Neural progenitor cell (in vitro differentiated cells): Measurements from ENCODE around the gene VPS13D. TPM values are rescaled to one million over a fixed set of nuclear protein-coding genes. Genes with fewer than 3 reads are reported as not detected.
A peak's percentile ranks its signal among the peaks of the same experiment; 100 is the strongest.

Experiments
- DNase-seq: peaks from one replicate; pipeline ENCODE4 v3.0.0-alpha.2; 2016; ENCODE audit warnings: low spot score
- H2AFZ ChIP-seq: fragments of 200-600 bp; sonication (generic); replicated peaks from 2 replicates; pipeline ENCODE4 v1.6.1; 2016; ENCODE audit warnings: antibody characterized with exemption
- H3F3A ChIP-seq: fragments of 200-600 bp; sonication (generic); 2 replicates; pipeline ENCODE4 v1.6.1; 2016; ENCODE audit warnings: antibody characterized with exemption, low read depth
- H3K27ac ChIP-seq: fragments of 200-600 bp; sonication (generic); 2 replicates; pipeline ENCODE4 v1.5.1; 2016; ENCODE audit warnings: mild to moderate bottlenecking
- H3K27me3 ChIP-seq: fragments of 200-600 bp; sonication (generic); 2 replicates; pipeline ENCODE4 v1.6.1; 2016; ENCODE audit warnings: mild to moderate bottlenecking, moderate library complexity
- H3K36me3 ChIP-seq: fragments of 200-600 bp; sonication (generic); 2 replicates; pipeline ENCODE4 v1.5.1; 2016
- H3K4me1 ChIP-seq: fragments of 200-600 bp; sonication (generic); 2 replicates; pipeline ENCODE4 v1.6.1; 2016; ENCODE audit warnings: mixed run types
- H3K4me2 ChIP-seq: fragments of 200-600 bp; sonication (generic); 2 replicates; pipeline ENCODE4 v1.6.1; 2016
- H3K4me3 ChIP-seq: fragments of 200-600 bp; sonication (generic); 2 replicates; pipeline ENCODE4 v1.5.1; 2016
- H3K79me2 ChIP-seq: fragments of 200-600 bp; sonication (generic); 2 replicates; pipeline ENCODE4 v1.6.1; 2016; ENCODE audit warnings: low read depth
- H3K9ac ChIP-seq: fragments of 200-600 bp; sonication (generic); 2 replicates; pipeline ENCODE4 v1.6.1; 2016
- H3K9me3 ChIP-seq: fragments of 200-600 bp; sonication (generic); 2 replicates; pipeline ENCODE4 v1.5.1; 2016; ENCODE audit warnings: low read depth
- H4K20me1 ChIP-seq: fragments of 200-600 bp; sonication (generic); 2 replicates; pipeline ENCODE4 v1.6.1; 2016; ENCODE audit warnings: low read depth
- H3K27ac Mint-ChIP-seq: 3 replicates; pipeline ENCODE4 v1.8.0; 2021; ENCODE audit warnings: mixed read lengths
- H3K27me3 Mint-ChIP-seq: 2 replicates; pipeline ENCODE4 v1.8.0; 2022; ENCODE audit warnings: low read depth, mild to moderate bottlenecking, inconsistent platforms, moderate library complexity, mixed read lengths; ENCODE audit not compliant: insufficient read depth
- H3K36me3 Mint-ChIP-seq: 3 replicates; pipeline ENCODE4 v1.8.0; 2021; ENCODE audit warnings: mixed read lengths
- H3K4me1 Mint-ChIP-seq: 3 replicates; pipeline ENCODE4 v1.8.0; 2021; ENCODE audit warnings: mixed read lengths
- H3K4me3 Mint-ChIP-seq: 3 replicates; pipeline ENCODE4 v1.8.0; 2021; ENCODE audit warnings: mild to moderate bottlenecking, moderate library complexity, mixed read lengths
- H3K9me3 Mint-ChIP-seq: 3 replicates; pipeline ENCODE4 v1.8.0; 2020; ENCODE audit warnings: mixed read lengths
- CTCF ChIP-seq: fragments of 200-600 bp; sonication (generic); IDR thresholded peaks from 2 replicates; pipeline ENCODE4 v1.5.1; 2017; ENCODE audit warnings: antibody characterized with exemption, mild to moderate bottlenecking
- EZH2 ChIP-seq: fragments of 200-600 bp; sonication (generic); IDR thresholded peaks from 2 replicates; pipeline ENCODE4 v1.6.1; 2017; ENCODE audit warnings: antibody characterized with exemption, mild to moderate bottlenecking, moderate library complexity
- EZH2phosphoT487 ChIP-seq: fragments of 200-600 bp; sonication (generic); IDR thresholded peaks from 2 replicates; pipeline ENCODE4 v1.6.1; 2017; ENCODE audit warnings: antibody characterized with exemption
- total RNA-seq: library from RNA; depleted of rRNA; stranded (reverse); fragments of >200 nt; gene quantifications from 2 replicates; pipeline ENCODE4 v1.2.3, GENCODE V29; 2015; ENCODE audit warnings: low replicate concordance

VPS13D gene
- total RNA-seq, 1 donor from 2014 or later, result 16.4 TPM

DNA sequence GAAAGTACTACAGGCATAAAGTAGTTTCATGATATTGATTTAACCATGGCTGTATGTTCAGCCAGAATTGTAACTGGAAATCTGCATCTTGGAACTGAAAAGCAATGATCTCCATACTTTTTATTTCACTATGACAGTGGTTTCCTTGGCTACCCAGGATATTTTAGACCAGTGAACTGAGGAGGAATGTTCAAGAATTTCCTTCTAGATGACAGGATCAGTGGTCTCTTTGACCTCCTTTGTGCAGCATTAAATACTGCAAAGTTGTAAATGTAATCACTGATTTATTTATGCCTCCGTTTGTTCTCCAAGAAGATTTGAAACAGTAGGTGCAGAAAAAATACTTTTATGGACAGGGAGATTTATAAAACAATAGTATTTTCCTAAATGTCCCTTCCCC is 39.5 kb downstream of the VPS13D start:
- H3K4me1 ChIP-seq, result no peaks in the 10 kb centered on the region
- no peak overlapping the region for H3K9ac ChIP-seq
- no peaks in the 10 kb centered on the region for H3K27me3 ChIP-seq
- Mint-ChIP-seq H3K4me3 (no peak overlapping the region), H3K4me1 (no peaks in the 10 kb centered on the region), H3K27me3 (no peaks in the 10 kb centered on the region), H3K27ac (no peak overlapping the region), H3K36me3 (peaks cover 26% of the 10 kb centered on the region), H3K9me3 (no peaks in the 10 kb centered on the region)
- H2AFZ ChIP-seq, result no peak overlapping the region
- no peaks in the 10 kb centered on the region for H3K79me2 ChIP-seq
- H3F3A ChIP-seq, result no peaks in the 10 kb centered on the region
- H3K36me3 ChIP-seq, result no peaks in the 10 kb centered on the region
- DNase-seq, result no peak
- H3K4me3 ChIP-seq, result no peak overlapping the region
- H3K9me3 ChIP-seq, result no peaks in the 10 kb centered on the region
- TF ChIP-seq CTCF (no peak), EZH2phosphoT487 (no peak), EZH2 (no peak)
- H4K20me1 ChIP-seq, result no peaks in the 10 kb centered on the region
- H3K27ac ChIP-seq, result no peak overlapping the region
- H3K4me2 ChIP-seq, result no peak overlapping the region

DNA sequence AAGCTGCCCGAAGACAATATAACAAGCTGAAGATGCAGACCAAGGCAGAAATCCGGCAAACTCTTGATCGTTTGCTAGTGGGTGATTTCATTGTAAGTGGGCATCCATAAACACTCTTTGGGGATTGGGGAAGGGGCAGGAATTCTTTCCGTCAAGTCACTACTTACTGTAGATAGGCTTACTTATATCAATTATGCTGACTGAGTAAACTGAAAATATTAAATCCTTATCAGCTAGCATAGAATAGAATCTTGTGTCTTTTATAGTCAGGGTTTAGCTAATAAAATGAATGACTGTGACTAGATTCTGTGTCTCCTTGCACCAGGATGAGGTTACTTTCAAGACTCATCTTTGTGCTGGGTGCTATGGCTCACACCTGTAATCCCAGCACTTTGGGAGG is 41.2 kb downstream of the VPS13D start:
- Mint-ChIP-seq H3K4me1 (no peaks in the 10 kb centered on the region), H3K4me3 (no peak overlapping the region), H3K27ac (no peak overlapping the region), H3K27me3 (no peaks in the 10 kb centered on the region), H3K36me3 (peaks cover 18% of the 10 kb centered on the region), H3K9me3 (no peaks in the 10 kb centered on the region)
- Histone ChIP-seq H3K27me3 (no peaks in the 10 kb centered on the region), H3K9me3 (no peaks in the 10 kb centered on the region), H3K4me3 (no peak overlapping the region), H3K4me2 (no peak overlapping the region), H4K20me1 (no peaks in the 10 kb centered on the region), H3F3A (peaks cover 5% of the 10 kb centered on the region), H3K4me1 (peaks cover 2% of the 10 kb centered on the region), H3K79me2 (no peaks in the 10 kb centered on the region), H3K27ac (no peak overlapping the region), H3K36me3 (no peaks in the 10 kb centered on the region), H2AFZ (no peak overlapping the region), H3K9ac (no peak overlapping the region)
- TF ChIP-seq CTCF, result no peak
- no peak for TF ChIP-seq EZH2
- TF ChIP-seq EZH2phosphoT487, result no peak
- no peak for DNase-seq

- Mint-ChIP-seq H3K36me3 (peaks cover 25% of the 10 kb centered on the region), H3K9me3 (no peaks in the 10 kb centered on the region), H3K27me3 (no peaks in the 10 kb centered on the region), H3K4me1 (no peaks in the 10 kb centered on the region), H3K27ac (no peak overlapping the region), H3K4me3 (no peak overlapping the region)
- H3K79me2 ChIP-seq, result no peaks in the 10 kb centered on the region
- TF ChIP-seq CTCF (no peak), EZH2 (no peak), EZH2phosphoT487 (no peak)
- no peaks in the 10 kb centered on the region for H3K27me3 ChIP-seq
- peaks cover 3% of the 10 kb centered on the region for H3K4me1 ChIP-seq
- no peak for DNase-seq
- H3F3A ChIP-seq, result peaks cover 6% of the 10 kb centered on the region
- no peaks in the 10 kb centered on the region for H3K9me3 ChIP-seq
- H3K36me3 ChIP-seq, result peaks cover 5% of the 10 kb centered on the region
- H4K20me1 ChIP-seq, result peaks cover 5% of the 10 kb centered on the region
- no peak overlapping the region for H3K9ac ChIP-seq
- H3K4me3 ChIP-seq, result no peak overlapping the region
- H3K27ac ChIP-seq, result no peak overlapping the region
- no peak overlapping the region for H2AFZ ChIP-seq
- no peak overlapping the region for H3K4me2 ChIP-seq
These were observed 42.9 kb downstream of the VPS13D start for GRCh38 chr1:12272770-12273169.

GRCh38 chr1:12275370-12275769 is 45.5 kb downstream of the VPS13D start:
- Histone ChIP-seq H3K9me3 (no peaks in the 10 kb centered on the region), H3K79me2 (no peaks in the 10 kb centered on the region), H4K20me1 (peaks cover 5% of the 10 kb centered on the region), H3K4me1 (peaks cover 3% of the 10 kb centered on the region), H2AFZ (no peak overlapping the region), H3K4me3 (no peak overlapping the region), H3K36me3 (peaks cover 5% of the 10 kb centered on the region), H3K4me2 (no peak overlapping the region), H3K27ac (no peak overlapping the region), H3K9ac (no peak overlapping the region), H3K27me3 (no peaks in the 10 kb centered on the region), H3F3A (peaks cover 6% of the 10 kb centered on the region)
- Mint-ChIP-seq H3K27ac (no peak overlapping the region), H3K36me3 (peaks cover 24% of the 10 kb centered on the region), H3K4me3 (no peak overlapping the region), H3K4me1 (peaks cover 7% of the 10 kb centered on the region), H3K9me3 (no peaks in the 10 kb centered on the region), H3K27me3 (no peaks in the 10 kb centered on the region)
- no peak for TF ChIP-seq EZH2phosphoT487
- peak; percentile 84 for TF ChIP-seq CTCF
- no peak for TF ChIP-seq EZH2
- peak; percentile 59 for DNase-seq
